ENCODE data around the gene FRAT1. TPM values are rescaled to one million over a fixed set of nuclear protein-coding genes. Genes with fewer than 3 reads are reported as not detected.
A peak's percentile ranks its signal among the peaks of the same experiment; 100 is the strongest.

The FRAT1 gene
- 0.65 TPM for polyA plus RNA-seq (2012; ENCODE audit: insufficient read depth, insufficient read length, low read depth)

GRCh38 chr10:97318772-97319651 lies at the start of gene FRAT1:
FRAT1 (plus strand) TSS chr10:97319271; CDS start chr10:97319454, 183 bp downstream.
- Histone ChIP-seq H3K4me1 (no peaks in the 10 kb centered on the region), H3K36me3 (no peaks in the 10 kb centered on the region)
- DNase-seq, result peak; percentile 87

GRCh38 chr10:97270523-97271154 lies 48.4 kb upstream of the FRAT1 start:
- H3K4me1 ChIP-seq, result no peaks in the 10 kb centered on the region
- no peak for TF ChIP-seq CTCF (IDR thresholded peaks at IDR 0.05; ENCODE audit: low read depth, low read length)
- no peaks in the 10 kb centered on the region for H3K27me3 ChIP-seq
- no peak for DNase-seq
- H3K36me3 ChIP-seq, result no peaks in the 10 kb centered on the region
- H3K9me3 ChIP-seq, result no peaks in the 10 kb centered on the region
- H3K4me3 ChIP-seq (ENCODE audit: low read depth, low read length), result no peak overlapping the region

More at GRCh38 chr10:97318772-97319651, at the start of gene FRAT1:
- Histone ChIP-seq H3K27me3 (no peaks in the 10 kb centered on the region), H3K4me3 (ENCODE audit: low read depth, low read length) (peak within 1 kb of the TSS; percentile 68), H3K9me3 (no peaks in the 10 kb centered on the region)
- no peak for TF ChIP-seq CTCF (IDR thresholded peaks at IDR 0.05; ENCODE audit: low read depth, low read length)

GRCh38 chr10:97273700-97274099 lies 45.4 kb upstream of the FRAT1 start:
- DNase-seq, result no peak
- no peaks in the 10 kb centered on the region for H3K9me3 ChIP-seq
- H3K27me3 ChIP-seq, result no peaks in the 10 kb centered on the region
- H3K36me3 ChIP-seq, result no peaks in the 10 kb centered on the region
- no peaks in the 10 kb centered on the region; the same call in 1 of the 2 replicates for H3K4me1 ChIP-seq
- no peak for TF ChIP-seq CTCF (IDR thresholded peaks at IDR 0.05; ENCODE audit: low read depth, low read length)
- no peak overlapping the region for H3K4me3 ChIP-seq (ENCODE audit: low read depth, low read length)

- H3K4me3 ChIP-seq (ENCODE audit: low read depth, low read length), result no peak overlapping the region
- H3K27me3 ChIP-seq, result no peaks in the 10 kb centered on the region
- H3K4me1 ChIP-seq, result no peaks in the 10 kb centered on the region; the same call in none of the 2 replicates
- no peaks in the 10 kb centered on the region for H3K36me3 ChIP-seq
- no peak for TF ChIP-seq CTCF (IDR thresholded peaks at IDR 0.05; ENCODE audit: low read depth, low read length)
- no peaks in the 10 kb centered on the region for H3K9me3 ChIP-seq
- DNase-seq, result no peak
Observed at GRCh38 chr10:97274828-97275227, 44.2 kb upstream of the FRAT1 start.

- no peaks in the 10 kb centered on the region for H3K9me3 ChIP-seq
- H3K4me3 ChIP-seq (ENCODE audit: low read depth, low read length), result no peak overlapping the region
- no peak for TF ChIP-seq CTCF (IDR thresholded peaks at IDR 0.05; ENCODE audit: low read depth, low read length)
- DNase-seq, result no peak
- H3K36me3 ChIP-seq, result no peaks in the 10 kb centered on the region
- no peaks in the 10 kb centered on the region for H3K27me3 ChIP-seq
- no peaks in the 10 kb centered on the region; the same call in none of the 2 replicates for H3K4me1 ChIP-seq
Observed at GRCh38 chr10:97277551-97277950, 41.5 kb upstream of the FRAT1 start.
